Activated CD4-positive, alpha-beta T cell treated with anti-CD3 and anti-CD28 coated beads, Interleukin-2, amount 50 U/mL, for 24 hours (primary cell): ENCODE data around the gene SPSB1.
"Not testable (repeated sequence)": the region's sequence is repeated elsewhere in the genome, so short reads cannot be mapped to it uniquely, and the experiment has no call there.

Experiments used
- DNase-seq, 2 donors: peaks; one replicate each; pipeline ENCODE4 v3.0.0-alpha.2; 2020; ENCODE audit warnings: low read depth in 1 of 2, low spot score in 1 of 2

SPSB1 gene

DNA sequence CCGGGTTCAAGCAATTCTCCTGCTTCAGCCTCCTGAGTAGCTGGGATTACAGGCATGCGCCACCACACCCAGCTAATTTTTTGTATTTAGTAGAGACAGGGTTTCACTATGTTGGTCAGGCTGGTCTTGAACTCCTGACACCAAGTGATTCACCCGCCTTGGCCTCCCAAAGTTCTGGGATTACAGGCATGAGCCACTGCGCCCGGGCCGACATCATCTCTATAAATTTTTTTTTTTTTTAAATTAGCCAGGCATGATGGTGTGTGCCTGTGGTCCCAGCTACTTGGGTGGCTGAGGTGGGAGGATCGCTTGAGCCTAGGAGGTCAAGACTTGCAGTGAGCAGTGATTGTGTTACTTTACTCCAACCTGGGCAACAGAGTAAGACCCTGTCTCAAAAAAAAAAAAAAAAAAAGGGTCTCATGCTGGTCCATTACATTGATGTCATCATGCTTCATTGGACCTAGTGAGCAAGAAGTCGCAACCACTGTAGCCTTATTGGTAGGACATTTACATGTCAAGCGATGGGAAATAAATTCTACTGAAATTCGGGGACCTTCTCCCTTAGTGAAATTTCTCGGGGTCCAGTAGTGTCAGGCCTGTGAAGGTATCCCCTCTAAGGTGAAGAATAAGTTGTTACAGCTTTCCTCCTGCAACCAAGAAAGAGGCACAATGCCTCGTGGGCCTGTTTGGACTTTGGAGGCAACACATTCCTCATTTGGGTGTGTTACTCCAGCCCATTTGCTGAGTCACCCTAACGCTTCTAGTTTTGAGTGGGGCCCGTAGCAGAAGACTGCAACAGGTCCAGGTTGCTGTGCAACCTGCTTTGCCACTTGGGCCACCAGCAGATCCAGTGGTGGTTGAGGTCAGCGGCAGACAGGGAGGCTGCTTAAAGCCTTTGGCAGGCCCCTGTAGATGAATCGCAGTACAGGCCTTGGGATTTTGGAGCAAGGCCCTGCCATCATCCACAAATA is 7.2 kb downstream of the SPSB1 start:
- not testable (repeated sequence) for DNase-seq

DNA sequence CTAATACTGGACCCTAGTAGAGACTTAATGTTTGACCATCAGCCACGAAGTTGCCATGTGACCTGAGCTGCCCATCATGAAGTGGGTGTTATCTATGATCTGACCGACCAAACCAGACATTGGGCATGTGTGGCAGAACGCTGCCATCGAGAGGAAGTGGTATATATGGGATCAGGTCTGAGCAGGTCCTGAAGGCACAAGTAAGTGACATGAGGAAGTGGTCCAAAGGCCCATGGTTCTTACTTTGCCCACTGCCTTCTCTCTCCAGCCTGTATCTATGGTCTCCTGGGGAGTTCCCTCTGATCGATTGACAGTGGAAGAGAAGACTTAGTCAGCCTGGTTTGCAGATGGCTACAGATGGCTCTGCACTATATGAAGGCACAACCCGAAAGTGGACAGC is 7.9 kb downstream of the SPSB1 start:
- no peak for DNase-seq

DNA sequence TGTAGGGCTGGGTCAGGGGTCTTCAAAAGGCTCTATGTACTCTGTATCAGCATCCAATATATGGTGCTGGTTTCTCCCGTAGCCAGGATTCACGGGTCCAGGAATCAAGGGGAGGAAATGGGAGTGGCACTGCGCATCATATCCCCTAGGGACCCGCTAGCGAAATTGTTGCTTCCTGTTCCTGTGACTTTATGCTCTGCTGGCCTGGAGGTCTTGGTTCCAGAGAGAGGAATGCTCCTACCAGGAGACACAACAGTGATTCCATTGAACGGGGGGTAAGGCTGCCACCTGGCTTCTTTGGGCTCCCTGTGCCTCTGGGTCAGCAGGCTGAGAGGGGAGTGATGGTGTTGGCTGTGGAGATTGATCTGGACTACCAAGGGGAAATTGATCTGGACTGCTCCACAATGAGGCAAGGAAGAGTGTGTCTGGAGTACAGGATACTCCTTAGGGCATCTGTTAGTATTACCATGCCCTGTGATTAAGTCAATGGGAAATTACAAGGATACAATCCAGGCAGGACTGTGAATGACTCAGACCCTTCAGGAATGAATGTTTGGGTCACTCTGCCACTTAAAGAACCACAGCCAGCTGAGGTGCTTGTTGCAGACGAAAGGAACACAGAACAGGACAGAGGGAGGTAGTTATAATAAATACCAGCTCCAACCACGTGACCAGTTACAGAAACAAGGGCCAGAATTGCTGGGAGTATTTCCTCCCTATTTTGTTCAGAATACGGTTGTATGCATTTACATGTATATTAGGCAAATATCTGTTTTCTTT is 10.2 kb downstream of the SPSB1 start:
- DNase-seq = no peak

DNA sequence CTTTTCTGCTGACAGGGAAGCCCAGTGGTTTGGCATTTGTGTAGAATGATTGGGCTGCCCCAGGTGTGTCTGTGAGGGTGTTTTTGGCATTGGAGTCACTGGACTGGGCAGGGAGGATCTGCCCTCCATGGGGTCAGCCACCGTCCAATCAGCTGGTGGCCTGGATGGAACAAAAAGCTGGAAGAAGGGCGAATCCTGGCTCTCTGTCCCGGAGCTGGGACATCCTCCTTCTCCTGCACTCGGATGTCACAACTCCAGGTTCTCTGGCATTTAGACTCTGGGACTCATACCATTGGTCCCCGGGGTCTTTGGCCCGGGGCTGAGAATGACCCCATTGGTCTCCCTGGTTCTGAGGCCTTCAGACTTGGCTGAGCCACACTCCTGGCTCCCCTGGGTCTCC is 11.2 kb downstream of the SPSB1 start:
- no peak for DNase-seq

DNA sequence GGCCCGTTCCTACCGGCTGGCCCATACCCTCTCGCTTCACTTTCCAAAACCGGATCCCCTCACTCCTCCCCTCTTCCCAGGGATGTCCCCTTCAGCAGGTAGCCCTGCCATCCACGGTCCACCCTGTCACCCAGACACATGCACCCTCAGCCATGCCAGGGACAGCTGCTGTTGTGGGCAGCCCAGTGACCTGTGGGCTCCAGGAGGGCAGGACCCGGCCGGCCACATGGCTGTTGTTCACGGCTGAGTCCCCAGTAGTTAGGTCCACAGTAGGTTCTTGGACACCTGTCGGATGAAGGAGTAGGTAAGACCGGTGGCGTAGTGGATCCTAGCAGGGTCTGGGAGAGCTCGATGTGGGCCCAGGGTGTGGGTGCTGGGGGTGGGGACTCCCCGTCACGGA is 12.5 kb downstream of the SPSB1 start:
- no peak for DNase-seq

DNA sequence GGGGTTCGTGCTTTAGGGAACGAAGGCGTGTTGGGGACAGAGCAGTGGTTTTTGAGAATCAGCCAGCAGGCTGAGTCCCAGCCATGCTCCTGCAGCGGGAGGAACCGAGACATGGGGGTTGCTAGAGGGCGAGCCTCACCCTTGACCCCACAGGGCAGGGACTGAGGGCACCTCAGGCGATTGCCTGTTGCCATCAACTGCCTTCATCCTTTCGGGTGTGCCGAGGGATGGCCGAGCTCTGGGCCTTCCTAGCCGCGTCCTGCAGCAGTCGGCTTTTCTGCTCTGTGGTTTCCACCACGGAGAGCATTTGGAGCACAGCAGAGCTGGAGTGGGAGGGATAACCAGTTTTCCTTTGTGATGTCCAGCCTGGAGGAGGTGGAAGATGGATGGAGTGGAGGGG is 13.3 kb downstream of the SPSB1 start:
- no peak for DNase-seq

DNA sequence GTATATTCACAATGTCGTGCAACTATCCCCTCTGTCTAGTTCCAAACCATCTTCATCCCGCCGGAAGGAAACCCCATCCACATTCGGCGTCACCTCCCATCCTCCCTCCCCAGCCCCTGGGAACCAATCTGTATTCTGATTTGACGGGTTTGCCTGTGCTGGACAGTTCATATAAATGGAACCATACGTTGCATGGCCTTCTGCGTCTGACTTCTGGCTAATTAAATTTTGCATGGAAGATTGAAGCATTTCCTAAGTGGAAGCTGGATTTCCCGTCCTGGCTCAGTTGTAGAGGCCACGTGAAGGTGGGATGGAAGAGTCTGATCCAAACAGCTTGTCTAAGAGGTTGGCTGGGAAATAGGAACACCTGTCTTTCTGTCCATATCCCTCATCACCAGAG is 14.6 kb downstream of the SPSB1 start:
- DNase-seq = no peak

DNA sequence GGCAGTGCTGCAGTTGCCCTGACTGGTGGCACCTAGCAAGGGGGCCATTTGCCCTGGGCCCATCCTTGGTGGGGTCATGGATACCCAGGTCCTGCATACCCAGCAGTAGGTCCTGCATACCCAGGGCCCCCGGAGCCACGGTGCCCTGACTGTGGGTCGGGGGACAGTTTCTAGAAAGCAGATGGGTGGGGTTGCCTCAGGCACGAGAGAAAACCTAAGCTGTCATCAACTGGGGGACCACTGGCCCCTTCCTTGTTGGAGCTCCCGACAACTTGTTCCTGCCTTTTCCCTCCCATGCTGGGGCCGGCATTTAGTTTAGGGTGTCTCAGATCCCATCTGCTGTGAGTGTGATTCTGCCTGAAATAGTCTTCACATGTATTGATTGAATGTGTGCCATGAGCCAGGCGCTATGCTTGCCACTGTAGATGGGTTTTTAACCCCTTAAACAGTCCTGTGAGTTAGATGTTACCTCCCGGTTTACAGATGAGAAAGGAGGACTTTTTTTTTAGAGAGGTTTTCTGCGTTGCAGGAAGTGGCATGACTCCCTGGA is 15.6 kb downstream of the SPSB1 start:
- no peak for DNase-seq

DNA sequence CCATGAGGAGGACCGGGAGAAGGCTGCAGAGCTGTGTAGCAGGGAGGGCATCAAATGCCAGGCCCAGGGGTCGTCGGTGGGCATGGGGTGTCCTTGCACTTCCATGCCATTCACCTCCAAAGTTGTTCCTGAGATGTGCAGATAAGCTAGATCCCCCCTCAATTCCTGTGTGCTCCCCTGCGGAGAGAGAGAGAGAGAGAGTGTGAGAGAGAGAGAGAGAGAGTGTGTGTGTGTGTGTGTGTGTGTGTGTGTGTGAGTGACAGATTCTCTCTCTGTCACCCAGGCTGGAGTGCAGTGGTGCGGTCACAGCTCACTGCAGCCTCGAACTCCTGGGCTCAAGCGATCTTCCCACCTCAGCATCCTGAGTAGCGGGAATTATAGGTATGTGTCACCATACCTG is 16.4 kb downstream of the SPSB1 start:
- no peak for DNase-seq

DNA sequence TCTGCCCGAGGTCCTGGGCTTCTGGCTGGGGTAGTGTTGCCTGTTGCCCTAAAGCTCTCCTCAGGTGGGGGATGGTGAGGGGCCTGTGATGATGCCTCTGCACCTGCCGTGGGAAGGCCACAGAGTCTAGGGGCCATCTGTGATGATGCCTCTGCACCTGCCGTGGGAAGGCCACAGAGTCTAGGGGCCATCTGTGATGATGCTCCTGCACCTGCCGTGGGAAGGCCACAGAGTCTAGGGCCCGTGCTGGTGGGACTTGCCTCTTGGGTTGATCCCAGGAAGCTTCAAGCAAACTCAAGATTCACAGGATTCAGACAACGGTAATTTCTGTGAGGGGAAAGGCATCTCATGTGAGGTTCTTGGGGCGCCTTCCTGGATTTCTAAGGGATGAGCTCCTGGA is 17.3 kb downstream of the SPSB1 start:
- no peak for DNase-seq

DNA sequence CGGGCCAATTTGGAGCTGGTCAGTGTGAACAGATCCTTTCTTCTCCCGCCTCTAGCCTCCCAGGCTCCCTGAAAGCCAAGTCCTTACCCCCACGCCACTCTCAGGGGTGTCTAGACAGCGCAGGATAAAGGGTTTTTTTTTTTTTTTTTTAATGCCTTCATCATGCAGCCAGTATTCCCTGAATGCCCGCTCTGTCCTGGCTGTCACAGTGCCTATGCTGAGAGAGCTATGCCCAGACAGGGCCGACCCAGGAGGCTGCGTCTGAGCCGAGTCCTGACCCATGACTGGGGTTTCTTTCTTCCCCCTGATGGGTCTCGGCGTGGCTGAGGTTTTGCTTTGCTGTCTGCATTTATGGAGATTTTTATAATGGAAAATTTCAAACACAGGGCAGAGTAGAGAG is 18.3 kb downstream of the SPSB1 start:
- DNase-seq = no peak

DNA sequence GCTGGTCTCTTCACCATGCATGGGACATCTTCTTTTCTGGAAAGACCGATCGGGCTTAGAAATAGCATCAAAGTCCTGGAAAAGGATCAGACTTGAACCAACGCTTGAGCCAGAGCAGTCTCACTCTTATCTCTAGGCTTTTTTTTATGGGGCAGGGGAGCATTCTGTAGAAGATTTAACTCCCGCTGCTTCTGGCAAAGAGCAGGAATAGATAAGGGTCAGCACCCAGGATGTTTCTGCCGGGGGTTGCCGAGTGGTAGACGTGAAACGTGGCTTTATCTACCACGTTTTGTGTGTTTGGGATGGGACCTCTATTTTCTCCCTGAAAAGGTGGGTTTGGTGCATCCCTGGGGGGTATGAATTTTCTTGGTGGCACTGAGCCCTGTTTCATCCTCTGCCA is 18.8 kb downstream of the SPSB1 start:
- no peak for DNase-seq

DNA sequence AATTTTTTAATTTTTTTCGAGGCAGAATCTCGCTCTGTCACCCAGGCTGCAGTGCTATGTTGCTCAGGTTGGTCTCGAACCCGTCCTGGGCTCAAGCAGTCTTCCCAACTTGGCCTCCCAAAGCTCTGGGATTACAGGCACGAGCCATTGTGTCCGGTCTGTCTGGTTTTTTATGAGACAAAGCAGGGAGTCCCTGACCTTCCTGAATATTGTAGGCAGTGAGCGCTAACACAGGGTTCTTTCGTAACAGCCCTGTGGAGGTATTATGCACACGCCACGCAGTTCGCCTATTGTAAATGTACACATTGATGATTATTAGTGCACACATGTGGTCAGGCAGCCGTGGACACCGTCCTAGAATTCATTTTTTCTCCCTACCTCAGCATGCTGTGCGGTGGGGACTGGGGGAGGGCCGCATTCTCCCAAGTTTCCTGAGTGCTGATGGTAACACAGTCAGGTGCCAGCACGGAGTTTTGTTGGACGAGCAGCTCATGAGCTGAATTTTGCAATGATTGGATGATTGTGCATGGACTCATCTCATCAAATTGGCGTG is 19.6 kb downstream of the SPSB1 start:
- DNase-seq = no peak

DNA sequence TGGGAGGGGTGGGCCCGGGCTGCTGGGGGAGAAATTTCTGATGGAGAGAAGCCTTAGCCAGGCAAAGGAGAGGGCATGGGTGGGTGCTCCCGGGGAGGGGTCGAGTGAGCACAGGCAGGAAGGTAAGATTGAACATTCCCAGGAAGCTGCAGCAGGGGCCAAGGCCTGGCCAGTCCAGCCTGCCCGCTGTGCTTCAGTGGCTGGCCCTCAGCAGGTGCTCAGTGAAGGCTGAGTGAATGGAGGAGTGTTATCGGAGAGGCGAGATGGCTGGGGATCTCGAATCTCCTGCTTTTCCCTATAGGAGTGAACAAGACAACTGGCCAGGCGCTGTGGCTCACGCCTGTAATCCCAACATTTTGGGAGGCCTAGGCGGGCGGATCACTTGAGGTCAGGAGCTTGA is 20.9 kb downstream of the SPSB1 start:
- DNase-seq = no peak

DNA sequence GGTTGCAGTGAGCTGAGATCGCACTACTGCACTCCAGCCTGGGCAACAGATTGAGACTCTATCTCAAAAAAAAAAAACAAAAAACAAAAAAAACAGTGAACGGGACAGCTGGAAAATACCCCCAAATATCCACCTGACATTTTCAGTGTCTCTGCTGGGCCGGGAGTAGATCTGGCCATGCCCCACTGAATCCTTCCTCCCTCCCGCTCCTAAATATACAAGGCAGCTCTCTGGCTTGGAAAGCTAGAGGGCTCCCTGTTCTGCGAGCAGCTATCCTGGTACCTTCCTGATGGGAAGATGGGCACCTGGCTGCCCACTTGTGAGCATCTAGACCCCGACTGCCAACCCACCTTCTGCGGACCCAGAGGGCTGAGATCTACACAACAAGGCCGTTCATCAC is 21.4 kb downstream of the SPSB1 start:
- DNase-seq = no peak

DNA sequence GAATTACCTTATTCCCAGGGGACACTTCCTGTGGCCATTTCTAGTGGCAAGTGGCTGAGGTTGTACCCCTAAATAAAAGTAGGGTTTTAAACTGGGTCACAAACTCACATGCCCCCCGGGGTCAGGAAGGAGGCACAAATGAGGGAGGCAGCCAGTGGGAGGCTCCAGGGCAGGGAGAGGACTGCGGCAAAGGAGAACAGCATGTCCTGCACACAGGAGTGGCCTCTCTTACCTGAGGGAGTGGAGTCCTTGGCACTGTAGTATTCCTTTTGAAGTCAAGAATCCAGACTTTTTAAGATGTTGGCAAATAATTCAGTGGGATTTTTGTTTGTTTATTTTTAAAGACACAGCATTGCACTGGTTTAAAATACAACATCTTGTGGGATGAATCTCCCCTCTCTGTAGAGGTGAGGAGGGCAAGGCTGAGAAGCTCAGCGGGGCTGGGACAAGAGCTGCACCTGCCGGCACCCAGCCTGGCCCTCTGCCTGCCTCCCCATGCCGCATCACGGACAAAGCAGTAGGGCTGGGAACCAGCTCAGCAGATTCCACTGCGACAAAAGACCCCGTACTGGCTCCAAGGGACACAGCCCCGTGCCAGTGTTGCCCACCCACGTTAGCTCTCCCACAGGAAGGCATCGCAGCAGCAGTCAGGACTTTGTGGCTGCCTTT is 22.2 kb downstream of the SPSB1 start:
- DNase-seq = peak in 1 of 2 donors; percentile 9

DNA sequence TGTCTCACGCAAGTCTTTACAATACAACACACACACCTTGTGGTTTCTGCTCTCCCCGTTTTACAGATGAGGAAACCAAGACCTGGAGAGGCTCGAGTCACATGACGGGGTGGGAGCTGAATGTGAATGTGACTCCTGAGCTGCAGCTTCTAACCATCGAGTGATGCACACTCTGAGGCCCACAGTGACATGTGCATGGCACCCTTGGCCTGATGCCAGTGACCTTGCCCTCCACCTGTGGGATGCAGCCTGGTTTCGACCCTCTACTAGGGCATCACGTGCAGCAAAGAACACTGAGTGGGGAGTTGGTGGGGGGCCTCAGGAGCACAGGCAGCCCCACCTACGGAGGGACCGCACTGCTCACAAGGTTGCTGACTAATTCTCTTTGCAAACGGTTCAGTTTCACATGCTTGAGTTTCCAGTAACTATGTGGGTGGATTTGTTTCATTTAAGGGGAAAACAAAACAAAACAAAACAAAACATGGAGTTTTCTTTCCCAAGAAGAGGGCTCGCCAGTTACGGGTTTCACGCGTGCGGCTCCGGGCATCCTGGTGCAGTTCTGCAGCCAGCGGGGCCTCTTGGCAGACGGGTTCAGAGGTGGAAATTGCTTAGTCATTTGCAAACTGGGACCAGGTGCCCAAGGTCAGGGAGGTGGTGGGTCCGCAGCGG is 22.9 kb downstream of the SPSB1 start:
- DNase-seq = peak; percentile 52 to 55

DNA sequence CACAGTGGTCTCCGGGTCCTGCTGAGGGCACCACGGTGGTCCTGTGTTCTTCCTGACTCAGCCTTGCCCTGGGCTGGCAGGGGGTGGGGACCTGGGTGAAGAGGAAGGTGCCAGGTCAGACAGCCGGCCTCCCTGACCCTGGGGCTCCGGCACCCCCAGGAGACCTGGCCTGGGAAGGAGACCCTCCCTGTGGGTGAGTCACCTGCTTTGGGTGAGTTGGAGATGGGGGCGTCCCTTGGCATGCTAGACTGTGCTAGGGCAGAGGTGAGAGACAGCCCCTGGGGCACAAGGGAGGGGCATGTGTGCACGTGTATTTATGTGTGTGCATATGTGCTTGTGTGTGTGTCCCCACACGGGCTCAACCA is 23.4 kb downstream of the SPSB1 start:
- peak in 1 of 2 donors; percentile 17 for DNase-seq

DNA sequence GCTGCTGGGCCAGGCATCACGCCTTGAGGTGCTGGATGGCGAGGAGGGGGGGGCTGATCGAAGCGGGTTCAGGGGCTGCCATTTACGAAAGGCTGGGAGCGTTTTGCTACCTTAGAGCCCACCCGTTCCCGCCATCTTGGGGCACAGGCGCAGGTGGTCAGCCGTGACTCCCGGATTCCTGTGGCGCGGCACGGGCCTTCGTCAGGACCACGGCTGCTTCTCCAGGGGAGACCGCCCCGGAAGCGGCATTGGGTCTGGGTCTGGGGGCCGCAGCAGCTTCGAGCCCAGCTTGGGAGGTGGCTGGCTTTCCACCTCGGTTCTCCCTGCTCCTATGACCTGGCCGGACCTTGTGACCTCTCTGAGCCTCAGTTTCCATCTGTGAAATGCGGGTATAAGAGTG is 23.8 kb downstream of the SPSB1 start:
- DNase-seq = no peak

DNA sequence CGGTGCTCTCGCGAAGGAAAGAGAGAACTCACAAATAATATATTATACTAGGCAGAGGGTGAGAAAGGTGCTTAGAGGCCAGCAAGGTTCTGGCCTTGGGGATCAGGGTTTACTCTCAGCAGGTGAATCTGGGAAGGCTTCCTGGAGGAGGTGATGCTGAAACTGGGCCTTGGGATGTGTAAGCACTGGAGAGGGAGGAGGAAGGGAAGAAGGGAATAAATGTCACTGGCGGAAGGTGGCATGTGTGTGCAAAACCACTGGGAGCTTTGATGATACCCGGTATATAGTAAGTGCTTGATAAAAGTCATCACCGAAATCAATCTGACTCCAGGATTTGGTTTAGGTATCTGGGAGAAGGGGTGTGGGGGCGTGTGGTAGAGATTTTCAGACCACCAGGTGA is 24.4 kb downstream of the SPSB1 start:
- no peak for DNase-seq
